ENCODE measurements around the gene SPTLC3.

DNA sequence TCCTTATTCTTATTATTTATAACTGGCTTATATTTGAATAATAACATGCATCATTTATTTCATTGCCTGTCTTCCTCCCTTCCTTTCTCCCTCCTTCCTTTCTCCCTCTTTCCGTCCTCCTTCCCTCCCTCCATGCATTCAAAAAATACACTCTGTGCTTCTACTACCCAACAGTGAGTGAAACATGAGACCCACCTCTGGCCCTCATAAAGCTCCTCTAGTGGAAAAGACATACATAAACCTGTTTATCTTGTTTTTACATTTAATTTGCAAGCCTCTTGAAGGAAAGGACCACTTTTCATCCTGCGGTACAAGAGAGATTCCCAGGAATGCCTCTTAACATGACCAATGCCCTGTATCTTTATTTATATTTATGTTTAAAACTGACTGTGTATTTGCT, 190.5 kb downstream of the SPTLC3 start:
- TF ChIP-seq POLR2AphosphoS5 (IDR thresholded peaks at IDR 0.05; ENCODE audit: low read depth, low read length) (no peak), SIN3A (IDR thresholded peaks at IDR 0.05; ENCODE audit: borderline replicate concordance, insufficient read depth, low read length) (no peak)
- TF ChIP-seq, protein P1, sequence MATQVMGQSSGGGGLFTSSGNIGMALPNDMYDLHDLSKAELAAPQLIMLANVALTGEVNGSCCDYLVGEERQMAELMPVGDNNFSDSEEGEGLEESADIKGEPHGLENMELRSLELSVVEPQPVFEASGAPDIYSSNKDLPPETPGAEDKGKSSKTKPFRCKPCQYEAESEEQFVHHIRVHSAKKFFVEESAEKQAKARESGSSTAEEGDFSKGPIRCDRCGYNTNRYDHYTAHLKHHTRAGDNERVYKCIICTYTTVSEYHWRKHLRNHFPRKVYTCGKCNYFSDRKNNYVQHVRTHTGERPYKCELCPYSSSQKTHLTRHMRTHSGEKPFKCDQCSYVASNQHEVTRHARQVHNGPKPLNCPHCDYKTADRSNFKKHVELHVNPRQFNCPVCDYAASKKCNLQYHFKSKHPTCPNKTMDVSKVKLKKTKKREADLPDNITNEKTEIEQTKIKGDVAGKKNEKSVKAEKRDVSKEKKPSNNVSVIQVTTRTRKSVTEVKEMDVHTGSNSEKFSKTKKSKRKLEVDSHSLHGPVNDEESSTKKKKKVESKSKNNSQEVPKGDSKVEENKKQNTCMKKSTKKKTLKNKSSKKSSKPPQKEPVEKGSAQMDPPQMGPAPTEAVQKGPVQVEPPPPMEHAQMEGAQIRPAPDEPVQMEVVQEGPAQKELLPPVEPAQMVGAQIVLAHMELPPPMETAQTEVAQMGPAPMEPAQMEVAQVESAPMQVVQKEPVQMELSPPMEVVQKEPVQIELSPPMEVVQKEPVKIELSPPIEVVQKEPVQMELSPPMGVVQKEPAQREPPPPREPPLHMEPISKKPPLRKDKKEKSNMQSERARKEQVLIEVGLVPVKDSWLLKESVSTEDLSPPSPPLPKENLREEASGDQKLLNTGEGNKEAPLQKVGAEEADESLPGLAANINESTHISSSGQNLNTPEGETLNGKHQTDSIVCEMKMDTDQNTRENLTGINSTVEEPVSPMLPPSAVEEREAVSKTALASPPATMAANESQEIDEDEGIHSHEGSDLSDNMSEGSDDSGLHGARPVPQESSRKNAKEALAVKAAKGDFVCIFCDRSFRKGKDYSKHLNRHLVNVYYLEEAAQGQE (IDR thresholded peaks at IDR 0.05; ENCODE audit: insufficient read depth in 1 of 2, low read depth in 2 of 2, low read length in 2 of 2): no peak

All from PFSK-1 (cell line).